ENCODE data around the gene PCARE. TPM values are rescaled to one million over a fixed set of nuclear protein-coding genes. Genes with fewer than 3 reads are reported as not detected.

The PCARE gene
- total RNA-seq, 2 donors from 2014 or later, result not detected

DNA sequence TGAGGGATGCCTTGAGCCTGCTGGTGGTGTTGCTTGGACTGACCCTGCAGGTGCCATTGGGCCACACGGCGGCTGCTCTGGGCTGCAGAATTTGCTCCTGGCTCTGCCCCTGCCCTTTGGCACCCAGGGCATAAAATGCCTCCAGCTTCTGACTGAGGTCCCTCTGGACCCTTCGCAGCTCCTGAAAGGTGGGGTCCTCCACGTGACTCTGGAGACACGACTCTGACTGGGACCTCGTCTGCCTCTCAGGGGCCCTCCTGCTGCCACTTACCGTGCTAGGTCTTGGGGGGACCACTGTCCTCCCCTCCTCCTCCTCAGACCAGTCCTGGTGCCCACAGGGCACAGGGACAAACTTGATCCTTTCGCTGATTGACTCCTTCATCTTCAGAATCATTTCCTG lies 2.1 kb downstream of the PCARE start:
- no peaks in the 10 kb centered on the region for H3K27me3 ChIP-seq (replicated peaks; ENCODE audit: insufficient read depth)
- H3K36me3 ChIP-seq, result no peaks in the 10 kb centered on the region
- no peaks in the 10 kb centered on the region for H3K9me3 ChIP-seq
- no peaks in the 10 kb centered on the region for H3K4me1 ChIP-seq (replicated peaks)
- 91% methylated on average over 8 of the region's 8 CpGs for WGBS
- intact Hi-C loops (cut with DNase I), result no loop called here
- H3K4me3 ChIP-seq, result no peak overlapping the region
- DNase-seq (ENCODE audit: low spot score), result no peak
- no peak for TF ChIP-seq POLR2A (IDR thresholded peaks at IDR 0.05)
- no peak for TF ChIP-seq POLR2AphosphoS5 (IDR thresholded peaks at IDR 0.05)
- TF ChIP-seq, protein P1, sequence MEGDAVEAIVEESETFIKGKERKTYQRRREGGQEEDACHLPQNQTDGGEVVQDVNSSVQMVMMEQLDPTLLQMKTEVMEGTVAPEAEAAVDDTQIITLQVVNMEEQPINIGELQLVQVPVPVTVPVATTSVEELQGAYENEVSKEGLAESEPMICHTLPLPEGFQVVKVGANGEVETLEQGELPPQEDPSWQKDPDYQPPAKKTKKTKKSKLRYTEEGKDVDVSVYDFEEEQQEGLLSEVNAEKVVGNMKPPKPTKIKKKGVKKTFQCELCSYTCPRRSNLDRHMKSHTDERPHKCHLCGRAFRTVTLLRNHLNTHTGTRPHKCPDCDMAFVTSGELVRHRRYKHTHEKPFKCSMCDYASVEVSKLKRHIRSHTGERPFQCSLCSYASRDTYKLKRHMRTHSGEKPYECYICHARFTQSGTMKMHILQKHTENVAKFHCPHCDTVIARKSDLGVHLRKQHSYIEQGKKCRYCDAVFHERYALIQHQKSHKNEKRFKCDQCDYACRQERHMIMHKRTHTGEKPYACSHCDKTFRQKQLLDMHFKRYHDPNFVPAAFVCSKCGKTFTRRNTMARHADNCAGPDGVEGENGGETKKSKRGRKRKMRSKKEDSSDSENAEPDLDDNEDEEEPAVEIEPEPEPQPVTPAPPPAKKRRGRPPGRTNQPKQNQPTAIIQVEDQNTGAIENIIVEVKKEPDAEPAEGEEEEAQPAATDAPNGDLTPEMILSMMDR (IDR thresholded peaks at IDR 0.05), result no peak
- no peak overlapping the region for H3K27ac ChIP-seq

DNA sequence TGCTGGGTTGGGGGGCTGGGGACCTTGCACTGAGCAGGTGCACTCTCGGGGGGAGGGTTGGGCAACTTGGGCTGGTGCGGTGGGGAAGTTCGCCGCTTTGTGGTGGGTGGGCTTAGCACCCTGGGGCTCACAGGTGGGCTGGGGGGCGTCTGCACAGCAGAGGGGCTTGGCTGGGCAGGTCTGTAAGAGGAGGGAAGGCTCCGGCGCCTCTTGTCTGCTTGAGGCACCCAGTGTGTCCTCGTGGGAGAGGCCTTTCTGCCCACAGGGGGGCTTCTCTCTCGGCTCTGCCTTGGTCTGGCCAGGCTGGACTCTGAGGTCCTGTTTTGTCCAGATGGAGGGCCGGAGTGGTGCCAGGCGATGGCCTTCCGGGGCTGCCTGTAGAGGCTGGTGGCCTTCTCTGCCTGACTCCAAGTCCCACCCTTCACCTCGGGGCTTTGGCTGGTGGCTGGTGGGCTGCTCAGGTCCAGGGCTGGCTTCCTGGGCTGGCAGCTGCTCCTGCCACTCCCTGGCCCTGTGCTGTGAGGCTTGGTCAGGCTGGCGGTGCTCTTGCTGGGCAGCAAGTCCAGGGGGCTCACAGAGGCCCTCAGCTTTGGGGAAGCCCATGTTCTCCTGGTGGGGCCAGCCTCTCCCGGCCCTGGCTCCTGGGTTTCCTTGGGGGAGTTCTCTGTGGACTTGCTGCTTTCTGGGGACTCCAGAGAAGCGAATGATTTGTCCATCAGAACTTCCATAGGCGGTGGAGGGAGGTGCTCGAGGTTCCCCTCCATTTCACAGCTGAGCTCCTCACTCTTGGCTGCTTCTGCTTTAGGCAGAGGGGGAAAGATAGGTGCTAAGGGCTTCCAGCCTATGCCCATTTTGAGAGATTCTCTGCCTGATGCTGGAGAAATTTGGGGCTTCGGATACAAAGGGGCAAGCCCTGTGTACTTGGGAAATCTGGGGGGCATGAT lies 3.0 kb downstream of the PCARE start:
- no peak for DNase-seq (ENCODE audit: low spot score)
- WGBS, result 89% methylated on average over 19 of the region's 19 CpGs
- TF ChIP-seq, protein P1 (IDR thresholded peaks at IDR 0.05), result no peak
- TF ChIP-seq POLR2A (IDR thresholded peaks at IDR 0.05) (no peak), POLR2AphosphoS5 (IDR thresholded peaks at IDR 0.05) (no peak)

DNA sequence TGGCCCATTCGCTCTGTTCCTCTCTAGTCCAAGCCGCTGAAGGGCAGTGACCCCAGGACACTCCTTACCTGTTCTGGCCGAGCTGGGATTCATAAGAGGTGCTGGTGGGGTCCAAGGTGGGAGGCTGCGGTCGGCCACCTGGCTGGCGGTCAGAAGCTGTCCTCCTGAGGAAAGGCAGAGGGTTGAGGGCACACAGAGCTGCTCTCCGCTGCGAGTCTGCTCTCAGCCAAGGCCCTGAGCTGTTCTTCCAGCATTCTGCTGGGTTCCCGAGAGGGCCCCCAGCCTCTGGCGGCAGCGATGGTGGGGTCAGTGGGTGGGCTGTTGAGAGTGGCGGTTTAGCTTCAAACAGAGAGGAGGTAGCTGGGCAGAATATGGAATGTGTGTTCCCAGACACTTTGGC lies 3.8 kb downstream of the PCARE start:
- Histone ChIP-seq H3K9me3 (no peaks in the 10 kb centered on the region), H3K4me3 (no peak overlapping the region), H3K4me1 (replicated peaks) (no peaks in the 10 kb centered on the region), H3K27ac (no peak overlapping the region), H3K27me3 (replicated peaks; ENCODE audit: insufficient read depth) (no peaks in the 10 kb centered on the region), H3K36me3 (no peaks in the 10 kb centered on the region)
- TF ChIP-seq POLR2A (IDR thresholded peaks at IDR 0.05), result no peak
- no peak for TF ChIP-seq POLR2AphosphoS5 (IDR thresholded peaks at IDR 0.05)
- 87% methylated on average over 12 of the region's 12 CpGs for WGBS
- intact Hi-C loops (cut with DNase I), result no loop called here
- DNase-seq (ENCODE audit: low spot score), result no peak

More for the DNA sequence above, 3.0 kb downstream of the PCARE start:
- H3K4me3 ChIP-seq, result no peak overlapping the region
- no peaks in the 10 kb centered on the region for H3K27me3 ChIP-seq (replicated peaks; ENCODE audit: insufficient read depth)
- H3K27ac ChIP-seq, result no peak overlapping the region
- intact Hi-C loops (cut with DNase I), result no loop called here
- no peaks in the 10 kb centered on the region for H3K4me1 ChIP-seq (replicated peaks)
- H3K36me3 ChIP-seq, result no peaks in the 10 kb centered on the region
- no peaks in the 10 kb centered on the region for H3K9me3 ChIP-seq

DNA sequence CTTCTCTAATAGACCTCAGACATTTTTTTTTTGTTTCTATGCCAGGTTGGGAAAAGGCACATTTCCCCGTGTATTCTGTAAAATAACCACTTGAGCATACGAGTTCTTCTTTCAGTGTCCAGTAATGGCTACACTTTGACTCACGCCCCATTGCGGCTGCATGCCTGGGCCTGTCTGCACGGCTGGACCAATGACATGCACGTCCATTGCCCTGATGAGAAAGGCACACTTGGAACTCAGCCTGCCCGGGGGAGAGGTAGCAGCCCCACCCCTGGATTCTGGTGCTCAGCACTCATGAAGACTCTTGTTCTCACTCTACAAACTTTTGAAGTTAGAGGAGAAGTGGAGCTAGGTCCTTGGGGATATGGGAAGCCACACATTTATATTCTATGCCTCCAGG lies 5.8 kb downstream of the PCARE start:
- no peak overlapping the region for H3K4me3 ChIP-seq
- H3K4me1 ChIP-seq (replicated peaks), result peaks cover 2% of the 10 kb centered on the region
- H3K9me3 ChIP-seq, result no peaks in the 10 kb centered on the region
- intact Hi-C loops (cut with DNase I), result loop anchor here (10.0 kb wide), 1 partner anchor 46 kb away; the partner anchor contains the start of gene CLIP4
- WGBS, result 41% methylated on average over 7 of the region's 7 CpGs
- no peaks in the 10 kb centered on the region for H3K36me3 ChIP-seq
- H3K27ac ChIP-seq, result no peak overlapping the region
- TF ChIP-seq POLR2AphosphoS5 (IDR thresholded peaks at IDR 0.05), result no peak
- TF ChIP-seq, protein P1 (IDR thresholded peaks at IDR 0.05), result no peak
- TF ChIP-seq POLR2A (IDR thresholded peaks at IDR 0.05), result no peak
- DNase-seq (ENCODE audit: low spot score), result no peak
- no peaks in the 10 kb centered on the region for H3K27me3 ChIP-seq (replicated peaks; ENCODE audit: insufficient read depth)

DNA sequence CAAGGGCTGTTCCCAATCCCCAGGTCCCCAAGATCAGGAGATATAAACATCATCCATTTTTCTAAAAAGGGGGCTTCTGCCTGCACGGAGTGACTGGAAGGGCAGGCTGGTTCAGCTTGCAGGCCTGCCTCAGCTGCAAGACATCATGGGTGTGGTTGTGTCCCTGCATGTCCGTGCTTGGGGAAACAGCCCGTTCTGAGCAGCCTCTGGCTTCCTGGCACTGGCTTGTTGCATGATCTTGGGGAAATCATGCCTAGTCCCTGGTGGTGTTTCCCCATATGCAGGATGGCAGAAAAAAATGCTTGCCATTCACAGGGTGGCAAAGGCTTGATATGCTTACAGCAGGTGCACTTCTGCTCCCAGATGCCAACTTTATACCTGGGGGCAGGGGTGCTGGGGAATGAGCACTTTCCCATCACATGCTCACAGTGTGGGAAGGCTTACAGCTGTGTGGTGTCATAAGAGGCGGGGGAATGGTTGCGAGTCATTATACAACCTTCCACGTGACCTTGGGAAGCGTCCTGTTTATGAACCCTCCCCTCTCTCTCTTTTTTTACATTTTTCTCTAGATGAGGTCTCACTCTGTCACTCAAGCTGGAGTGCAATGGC lies 7.2 kb downstream of the PCARE start:
- Histone ChIP-seq H3K36me3 (no peaks in the 10 kb centered on the region), H3K27ac (peak overlapping the region in 1 of 2 donors; percentile 23), H3K27me3 (replicated peaks; ENCODE audit: insufficient read depth) (no peaks in the 10 kb centered on the region), H3K4me3 (no peak overlapping the region), H3K9me3 (no peaks in the 10 kb centered on the region), H3K4me1 (replicated peaks) (peaks cover 3% of the 10 kb centered on the region)
- TF ChIP-seq, protein P1 (IDR thresholded peaks at IDR 0.05), result no peak
- no peak for TF ChIP-seq POLR2A (IDR thresholded peaks at IDR 0.05)
- TF ChIP-seq POLR2AphosphoS5 (IDR thresholded peaks at IDR 0.05), result peak; percentile 39
- intact Hi-C loops (cut with DNase I), result loop anchor here (10.0 kb wide), 1 partner anchor 48 kb away; the partner anchor contains the start of gene CLIP4
- 59% methylated on average over 7 of the region's 7 CpGs for WGBS
- DNase-seq (ENCODE audit: low spot score), result peak; percentile 69

Measured in prostate gland (tissue), 2 donors.